GM21786 (cell line): Measurements from ENCODE around the gene STK11.
"Not testable (repeated sequence)": the region's sequence is repeated elsewhere in the genome, so short reads cannot be mapped to it uniquely, and the experiment has no call there.

Experiments
- ATAC-seq: cut with Tn5 transposase; IDR thresholded peaks from one replicate; pipeline ENCODE4 v1.9.1; 2021; ENCODE audit not compliant: unreplicated experiment

The STK11 gene

DNA sequence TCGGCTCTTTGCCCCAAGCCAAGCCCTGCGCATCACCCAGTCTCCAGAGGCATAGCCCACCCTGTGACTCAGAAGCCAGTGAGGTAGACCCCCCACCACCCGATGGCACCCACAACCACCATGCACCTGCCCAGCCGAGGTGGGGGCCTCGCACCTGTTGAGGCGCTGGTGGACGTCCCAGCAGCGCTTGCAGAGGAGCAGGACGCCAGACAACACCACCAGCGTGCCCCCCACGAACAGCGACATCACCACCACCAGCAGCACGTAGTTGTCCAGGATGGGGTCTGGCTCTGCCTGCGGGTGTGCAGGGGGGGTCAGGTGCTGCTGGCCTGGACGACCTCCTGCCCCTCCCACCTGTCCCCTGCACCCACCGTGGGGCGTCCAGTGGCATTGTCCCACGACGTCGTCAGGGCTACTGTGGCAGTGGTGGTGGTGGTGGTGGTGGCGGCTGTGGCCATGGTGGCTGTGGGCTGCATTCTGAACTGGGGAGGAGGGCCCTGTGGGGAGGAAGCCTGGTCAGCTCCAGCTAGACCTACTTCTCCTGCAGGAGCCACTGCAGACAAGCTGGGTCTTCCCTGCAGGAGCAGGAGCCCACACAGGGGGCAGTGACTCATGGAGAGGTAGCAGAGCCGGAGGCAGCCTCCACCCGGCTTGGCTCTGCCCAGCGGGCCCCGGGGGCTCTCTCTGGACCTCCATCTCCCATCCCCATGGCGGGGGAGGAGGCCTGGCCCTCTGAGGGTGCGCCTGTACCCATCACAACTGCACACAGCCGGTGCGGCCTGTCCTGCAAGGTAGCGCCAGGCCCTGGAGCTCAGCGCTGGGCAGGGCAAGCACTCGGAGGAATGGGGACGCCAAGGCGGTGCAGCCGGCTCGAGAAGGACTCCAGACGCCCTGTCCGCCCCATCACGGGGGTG, 30.3 kb downstream of the STK11 start:
- no peak for ATAC-seq

DNA sequence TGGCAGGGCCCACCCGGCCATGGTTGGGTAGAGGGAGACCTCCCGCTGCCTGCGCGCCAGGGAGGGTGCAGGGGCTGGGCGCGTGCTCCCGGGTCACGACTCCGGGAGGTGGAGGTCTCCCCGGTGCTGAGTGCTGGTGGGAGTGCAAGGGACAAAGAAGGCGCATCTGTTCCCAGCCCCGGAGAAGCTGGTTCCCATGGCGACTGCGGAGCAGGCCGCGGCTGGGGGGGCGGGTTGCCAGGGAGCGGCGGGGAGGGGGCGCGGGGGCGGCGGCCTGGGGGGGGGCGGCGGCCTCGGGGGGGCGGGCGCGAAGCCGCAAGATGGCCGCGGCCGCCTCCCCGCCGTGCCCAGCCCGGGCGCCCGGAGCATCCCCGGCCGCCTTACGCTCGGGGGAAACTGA, 31.0 kb downstream of the STK11 start:
- ATAC-seq = no peak

DNA sequence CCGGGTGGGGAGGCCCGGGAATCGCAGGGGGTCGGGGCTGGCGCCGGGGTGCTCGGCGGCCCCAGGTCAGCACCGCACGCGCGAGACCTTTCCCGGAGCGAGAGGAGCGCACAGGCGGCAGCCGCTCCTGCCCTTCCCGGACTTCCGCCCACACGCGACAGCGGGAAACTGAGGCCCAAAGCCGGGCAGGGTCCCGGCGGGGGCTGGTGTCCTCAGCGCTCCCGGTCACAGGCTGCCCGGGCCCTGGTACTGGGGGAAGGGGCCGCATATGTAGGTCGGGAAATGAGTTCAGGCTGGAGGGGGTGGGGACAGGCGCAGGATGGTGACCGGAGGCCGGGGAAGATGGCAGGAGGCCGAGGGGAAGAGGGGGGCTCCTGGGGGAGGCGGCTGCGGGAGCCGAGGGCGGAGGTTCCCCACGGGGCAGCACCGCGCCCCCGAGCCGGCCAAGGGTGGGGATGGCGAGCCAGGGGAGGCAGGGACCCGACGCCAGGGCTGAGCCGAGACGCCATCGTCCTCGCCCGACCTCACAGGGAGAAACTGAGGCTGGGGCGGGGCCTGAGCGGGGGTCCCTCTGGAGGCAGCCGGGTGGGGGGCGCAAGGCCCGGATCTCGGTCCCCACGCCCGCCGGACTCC, 31.6 kb downstream of the STK11 start:
- ATAC-seq = no peak

DNA sequence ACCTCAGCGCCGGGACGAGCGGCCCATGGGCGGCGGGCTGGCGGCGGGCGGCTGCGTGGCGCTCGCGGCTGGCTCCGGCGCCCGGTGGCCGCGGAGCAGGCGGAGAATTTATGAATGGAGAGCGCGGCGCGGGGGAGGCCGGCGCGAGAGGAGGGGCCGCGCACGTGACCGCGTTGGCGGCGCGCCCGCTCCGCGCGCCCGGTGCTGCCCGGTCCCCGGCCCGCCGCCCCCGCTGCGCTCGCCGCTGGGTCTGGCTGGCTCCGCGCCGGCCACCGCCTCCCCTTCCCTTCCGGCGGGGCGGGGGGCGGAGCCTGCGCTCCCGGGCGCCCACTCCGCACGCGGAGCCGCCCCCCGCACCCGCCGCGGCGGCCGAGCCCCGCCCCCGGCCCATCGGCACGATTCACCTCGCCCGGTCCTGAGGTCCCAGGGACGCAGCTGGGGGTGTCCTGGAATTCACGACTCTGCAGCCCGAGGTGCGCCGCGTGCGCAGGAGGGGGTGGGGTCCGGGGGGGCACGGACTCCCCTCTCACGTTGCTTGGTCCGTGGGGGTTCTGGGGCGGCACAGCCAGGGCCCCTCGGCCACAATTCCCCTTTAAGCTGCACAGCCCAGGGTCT, 32.3 kb downstream of the STK11 start, which contains the start of gene CBARP:
TSS of gene CBARP (minus strand) at position 252 of the 615 bp plus-strand sequence. CDS start 1,905 bp downstream, outside the sequence.
- no peak for ATAC-seq

DNA sequence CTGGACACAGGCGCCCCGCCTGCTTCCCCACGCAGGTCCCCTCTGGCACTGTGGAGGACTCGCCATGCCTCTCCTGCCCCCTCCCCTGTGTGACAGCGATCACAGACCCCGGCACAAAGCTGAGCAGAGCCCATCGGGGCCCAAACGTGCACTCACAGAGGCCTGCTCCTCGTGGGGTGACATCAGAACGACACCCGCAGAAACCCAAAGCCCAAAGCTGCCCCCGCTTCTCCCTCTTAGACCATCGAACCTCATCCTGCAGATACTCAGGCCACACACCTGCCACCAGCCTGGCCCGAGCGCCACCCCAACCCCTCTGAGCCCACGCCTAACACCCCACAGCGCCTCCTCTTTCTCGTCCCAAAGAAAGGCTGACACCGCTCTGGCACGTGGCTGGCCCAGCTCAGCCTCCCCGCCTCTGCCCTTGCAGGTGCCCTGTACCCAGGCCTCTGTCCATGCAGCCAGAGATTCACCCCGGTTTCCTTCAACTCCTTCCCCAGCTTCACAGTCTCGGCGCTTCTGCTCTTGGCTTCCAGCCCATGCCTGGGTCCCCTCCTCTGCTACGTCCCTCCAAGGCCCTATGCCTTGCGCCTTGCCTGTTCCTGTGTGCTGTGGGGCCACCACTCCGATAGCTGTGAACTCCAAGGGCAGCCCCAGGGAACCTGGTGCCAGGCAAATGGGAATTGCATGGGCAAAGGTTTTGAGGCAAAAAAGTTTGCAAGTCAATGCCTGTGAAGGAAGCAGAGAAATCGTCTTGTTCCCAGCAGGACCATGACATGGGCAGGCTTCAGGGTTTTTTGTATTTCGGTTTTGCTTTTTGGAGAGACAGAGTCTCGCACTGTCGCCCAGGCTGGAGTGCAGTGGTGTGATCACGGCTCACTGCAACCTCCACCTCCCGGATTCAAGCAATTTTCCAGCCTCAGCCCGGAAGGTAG, 33.1 kb downstream of the STK11 start:
- ATAC-seq = no peak

DNA sequence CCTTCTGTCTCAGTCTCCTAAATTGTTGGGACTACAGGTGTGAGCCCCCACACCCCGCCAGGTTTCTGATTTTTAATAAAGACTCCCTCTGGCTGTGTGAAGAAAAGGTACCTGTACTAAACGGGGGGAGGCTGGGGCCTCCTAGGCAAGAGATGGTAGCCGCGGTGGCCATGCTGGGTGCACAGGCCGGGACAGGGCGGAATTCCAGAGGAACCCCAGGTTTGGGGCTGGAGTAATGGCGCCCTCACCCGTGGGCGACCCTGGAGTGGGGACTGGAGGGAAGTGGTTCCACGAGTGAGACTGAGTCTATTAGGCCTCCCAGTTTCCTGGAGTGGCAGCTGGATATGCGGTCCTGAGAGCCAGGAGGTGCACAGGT, 33.8 kb downstream of the STK11 start:
- no peak for ATAC-seq

DNA sequence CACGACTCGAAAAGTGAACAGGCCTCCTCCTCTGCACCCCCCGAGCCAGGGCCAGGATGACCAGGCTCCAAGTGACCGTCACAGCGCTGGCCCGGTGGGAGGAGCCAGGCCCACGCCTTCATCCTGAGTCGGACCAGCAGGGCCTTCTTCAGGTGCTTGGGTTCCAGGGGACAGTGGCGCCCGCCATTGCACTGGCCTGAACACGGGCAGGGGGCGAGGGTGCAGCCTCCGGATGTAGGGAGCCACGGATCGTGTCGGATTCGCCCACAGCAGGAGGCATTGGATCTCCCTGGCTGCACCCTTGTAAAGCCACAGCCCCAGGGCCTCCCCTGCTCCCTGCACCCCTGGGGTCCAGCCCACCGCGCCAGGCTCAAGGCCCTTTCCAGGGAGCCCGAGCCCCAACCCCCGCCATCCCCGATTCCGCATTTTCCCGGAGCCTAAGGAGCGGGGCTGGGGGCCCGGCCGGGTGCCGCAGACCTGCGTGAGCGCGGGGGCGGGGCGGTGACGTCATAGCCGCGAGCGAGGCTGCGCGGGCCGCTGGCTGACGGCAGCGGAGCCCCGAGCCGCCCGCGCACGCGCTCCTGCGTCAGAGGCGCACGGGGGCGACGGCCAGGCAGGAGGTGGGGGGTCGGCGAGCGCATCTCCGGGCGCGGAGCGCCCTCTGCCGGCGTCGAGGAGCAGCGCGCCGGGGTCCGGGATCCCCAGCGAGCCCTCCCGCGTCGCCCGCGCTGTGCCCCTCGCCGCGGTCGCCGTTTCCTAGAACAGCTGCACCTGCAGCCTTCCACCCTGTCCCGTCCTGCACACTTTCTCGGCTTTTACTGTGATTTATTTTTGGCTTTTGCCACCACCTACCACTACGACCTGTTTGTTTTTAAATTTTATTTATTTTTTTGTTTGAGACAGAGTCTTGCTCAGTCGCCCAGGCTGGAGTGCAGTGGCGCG, 34.5 kb downstream of the STK11 start:
- no peak for ATAC-seq

DNA sequence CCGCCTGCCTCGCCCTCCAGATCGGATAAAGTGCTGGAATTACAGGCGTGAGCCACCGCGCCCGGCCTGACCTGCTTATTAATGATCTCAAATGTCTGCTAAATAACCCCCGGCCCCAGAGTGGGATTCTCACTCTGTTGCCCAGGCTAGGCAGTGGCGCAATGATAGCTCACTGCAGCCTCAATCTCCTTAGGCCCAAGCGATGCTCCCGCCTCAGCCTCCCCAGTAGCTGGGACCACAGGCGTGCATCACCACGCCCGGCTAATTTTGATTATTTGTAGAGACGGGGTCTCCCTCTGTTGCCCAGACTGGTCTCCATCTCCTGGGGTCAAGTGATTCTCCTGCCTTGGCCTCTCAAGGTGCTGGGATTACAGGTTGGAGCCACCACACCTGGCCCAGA, 35.3 kb downstream of the STK11 start:
- ATAC-seq = no peak

DNA sequence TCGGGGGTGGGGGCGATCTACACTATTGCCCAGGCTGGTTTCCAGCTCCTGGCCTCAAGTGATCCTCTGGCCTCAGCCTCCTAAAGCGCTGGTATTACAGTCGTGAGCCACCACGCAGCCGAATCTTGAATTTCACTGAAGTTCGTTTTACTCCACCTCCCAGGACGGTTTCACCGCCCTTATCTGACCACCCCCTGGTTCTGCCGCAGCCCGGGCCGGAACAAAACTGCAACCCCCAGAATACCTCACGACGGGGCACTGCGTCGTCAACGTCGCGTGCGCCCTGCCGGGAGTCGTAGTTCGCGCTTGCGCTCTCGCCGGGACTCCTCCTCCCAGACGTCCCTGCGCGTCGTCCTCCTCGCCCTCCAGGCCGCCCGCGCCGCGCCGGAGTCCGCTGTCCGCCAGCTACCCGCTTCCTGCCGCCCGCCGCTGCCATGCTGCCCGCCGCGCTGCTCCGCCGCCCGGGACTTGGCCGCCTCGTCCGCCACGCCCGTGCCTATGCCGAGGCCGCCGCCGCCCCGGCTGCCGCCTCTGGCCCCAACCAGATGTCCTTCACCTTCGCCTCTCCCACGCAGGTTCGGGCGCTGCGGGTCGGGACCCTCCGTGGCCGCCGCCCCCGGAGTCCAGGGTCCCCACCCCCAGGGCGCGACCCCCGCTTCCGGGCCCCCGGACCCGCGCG, 36.0 kb downstream of the STK11 start, which contains the start of gene ATP5F1D:
TSS of gene ATP5F1D (plus strand) at position 335 of the 679 bp plus-strand sequence. CDS start at position 435, 100 bp downstream.
- peak; percentile 54 for ATAC-seq

DNA sequence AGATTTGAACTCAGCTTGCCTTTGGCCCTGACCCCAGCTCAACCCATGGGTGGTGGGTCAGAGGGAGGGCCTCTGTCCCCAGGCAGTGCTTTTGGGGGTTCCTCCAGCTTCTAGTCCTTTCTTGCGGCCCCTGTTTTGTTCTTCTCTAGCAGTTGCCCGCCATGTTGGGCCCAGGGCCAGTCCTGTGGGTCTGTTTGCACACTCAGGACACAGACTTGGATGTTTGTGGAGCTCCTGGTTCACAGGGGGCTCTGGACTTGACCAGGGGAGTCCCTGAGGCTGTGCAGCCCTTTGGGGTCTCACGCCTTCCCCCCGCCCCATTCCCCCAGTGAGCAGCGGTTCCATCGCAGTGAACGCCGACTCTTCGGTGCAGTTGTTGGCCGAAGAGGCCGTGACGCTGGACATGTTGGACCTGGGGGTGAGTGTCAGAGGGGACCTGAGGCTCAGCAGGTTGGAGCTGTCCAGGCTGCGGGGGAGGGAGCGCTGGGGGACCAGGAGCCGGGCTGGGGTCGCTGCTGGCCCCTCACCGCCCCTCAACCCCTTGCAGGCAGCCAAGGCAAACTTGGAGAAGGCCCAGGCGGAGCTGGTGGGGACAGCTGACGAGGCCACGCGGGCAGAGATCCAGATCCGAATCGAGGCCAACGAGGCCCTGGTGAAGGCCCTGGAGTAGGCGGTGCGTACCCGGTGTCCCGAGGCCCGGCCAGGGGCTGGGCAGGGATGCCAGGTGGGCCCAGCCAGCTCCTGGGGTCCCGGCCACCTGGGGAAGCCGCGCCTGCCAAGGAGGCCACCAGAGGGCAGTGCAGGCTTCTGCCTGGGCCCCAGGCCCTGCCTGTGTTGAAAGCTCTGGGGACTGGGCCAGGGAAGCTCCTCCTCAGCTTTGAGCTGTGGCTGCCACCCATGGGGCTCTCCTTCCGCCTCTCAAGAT, 38.5 kb downstream of the STK11 start:
- ATAC-seq = no peak

DNA sequence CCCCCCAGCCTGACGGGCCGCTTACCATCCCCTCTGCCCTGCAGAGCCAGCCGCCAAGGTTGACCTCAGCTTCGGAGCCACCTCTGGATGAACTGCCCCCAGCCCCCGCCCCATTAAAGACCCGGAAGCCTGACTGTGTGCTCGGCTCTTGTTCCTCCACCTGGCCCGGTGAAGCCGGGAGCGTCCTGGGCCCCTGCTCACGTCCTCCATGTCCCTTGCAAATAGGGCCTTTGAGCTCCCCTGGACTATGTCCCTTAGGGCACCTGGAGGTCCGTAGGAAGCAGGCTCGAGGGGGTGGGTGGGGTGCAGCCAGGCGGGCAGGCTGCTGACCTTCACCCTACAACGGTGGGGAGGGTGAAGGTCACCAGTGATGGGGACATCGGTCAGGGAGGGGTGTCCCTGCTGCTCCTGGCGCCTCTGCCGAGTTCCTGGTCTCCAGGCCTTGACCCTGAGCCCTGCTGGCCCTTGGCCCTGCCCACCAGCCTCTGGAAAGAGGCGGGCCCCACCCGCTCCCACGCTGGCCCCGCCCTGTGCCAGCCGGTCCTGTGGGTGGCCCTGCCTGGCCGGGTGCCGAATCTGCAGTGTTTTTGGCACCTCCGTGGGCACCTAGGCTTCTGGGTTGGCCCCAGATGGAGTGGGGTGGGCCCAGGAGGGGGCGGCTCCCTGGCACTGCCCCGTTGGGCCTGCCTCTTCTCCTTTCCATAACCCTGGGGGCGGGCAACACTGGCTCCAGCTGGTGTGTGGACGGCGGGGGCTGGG, 39.3 kb downstream of the STK11 start:
- ATAC-seq = no peak

DNA sequence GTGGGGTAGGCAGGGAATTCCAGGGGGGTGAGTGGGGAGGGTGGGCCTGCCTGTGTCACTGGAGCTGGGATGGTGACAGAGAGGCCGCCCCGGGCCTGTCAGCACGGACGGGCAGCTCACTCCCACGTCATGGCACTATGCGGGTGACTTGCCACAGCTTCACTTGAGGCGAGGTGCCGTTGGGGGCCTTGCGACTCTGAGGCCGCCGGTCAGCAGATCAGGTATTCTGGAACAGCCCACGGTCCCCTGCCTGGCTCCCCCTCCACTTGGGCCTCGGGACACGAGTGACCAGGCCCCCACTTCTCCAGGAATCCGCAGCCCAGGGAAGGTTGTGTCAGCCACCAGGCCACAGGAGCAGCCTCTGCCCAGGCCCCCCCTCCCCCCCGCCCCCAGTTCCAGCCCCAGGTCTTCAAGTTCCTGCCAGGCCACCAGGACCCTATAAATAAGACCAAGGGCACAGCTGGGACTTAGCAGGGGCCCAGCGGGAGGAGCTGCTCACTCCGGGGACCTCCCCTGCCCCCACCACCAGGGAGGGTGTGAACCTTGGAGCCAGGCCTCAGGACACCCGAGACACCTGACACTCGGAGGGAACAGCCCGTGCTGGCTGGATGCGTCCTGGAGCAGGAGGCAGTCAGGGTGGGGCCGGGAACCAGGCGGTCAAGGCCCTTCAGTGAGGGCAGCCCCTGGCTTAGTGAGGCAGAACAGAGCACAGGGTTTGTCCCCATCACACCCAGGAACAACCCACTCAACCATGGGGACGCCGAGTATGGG, 40.1 kb downstream of the STK11 start:
- no peak for ATAC-seq

DNA sequence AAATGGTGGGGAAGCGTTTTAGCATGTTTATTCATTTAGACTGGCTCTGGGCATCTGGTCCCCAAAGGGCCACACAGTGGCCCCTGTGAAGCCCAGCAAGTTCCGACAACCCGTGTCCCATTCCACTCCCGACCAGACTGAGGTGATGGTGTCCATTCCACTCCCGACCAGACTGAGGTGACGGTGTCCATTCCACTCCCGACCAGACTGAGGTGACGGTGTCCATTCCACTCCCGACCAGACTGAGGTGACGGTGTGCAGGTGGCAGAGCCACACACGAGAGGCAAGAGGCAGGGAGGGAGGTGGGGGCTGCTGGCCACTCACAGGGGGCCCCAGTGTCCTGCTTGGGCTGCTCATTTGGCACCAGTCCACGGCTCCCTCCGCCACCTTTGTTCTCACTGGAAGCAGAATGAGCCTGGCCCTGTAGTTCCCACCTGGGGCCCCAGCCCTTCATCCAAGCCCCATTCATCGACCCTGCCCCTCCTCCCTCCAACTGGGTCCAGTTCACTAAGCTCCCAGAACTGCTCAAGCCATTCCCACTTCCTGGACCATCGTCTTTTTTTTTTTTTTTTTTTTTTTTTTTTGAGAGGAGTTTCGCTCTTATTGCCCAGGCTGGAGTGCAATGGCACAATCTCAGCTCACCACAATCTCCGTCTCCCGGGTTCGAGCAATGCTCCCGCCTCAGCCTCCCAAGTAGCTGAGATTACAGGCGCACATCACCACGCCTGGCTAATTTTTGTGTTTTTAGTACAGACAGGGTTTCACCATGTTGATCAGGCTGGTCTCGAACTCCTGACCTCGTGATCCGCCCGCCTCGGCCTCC, 40.9 kb downstream of the STK11 start:
- not testable (repeated sequence) for ATAC-seq

DNA sequence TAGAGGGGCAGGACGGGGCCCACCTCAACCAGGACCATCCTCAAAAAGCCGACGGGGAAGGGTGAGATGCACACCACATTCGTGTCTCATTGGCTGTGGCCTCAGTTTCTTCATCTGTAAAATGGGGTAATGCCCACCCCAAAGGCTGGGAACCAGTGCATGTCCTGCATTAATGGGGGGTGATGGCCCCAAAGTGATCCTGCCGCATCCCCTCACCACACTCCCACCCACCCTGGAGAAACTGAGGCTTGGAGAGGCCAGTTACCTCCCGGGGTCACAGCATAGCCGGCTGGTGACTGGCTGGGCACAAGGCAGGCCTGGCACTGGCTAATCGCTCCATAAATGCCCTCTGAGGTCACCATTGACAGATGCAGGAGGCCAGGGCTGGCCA, 42.2 kb downstream of the STK11 start:
- no peak for ATAC-seq

DNA sequence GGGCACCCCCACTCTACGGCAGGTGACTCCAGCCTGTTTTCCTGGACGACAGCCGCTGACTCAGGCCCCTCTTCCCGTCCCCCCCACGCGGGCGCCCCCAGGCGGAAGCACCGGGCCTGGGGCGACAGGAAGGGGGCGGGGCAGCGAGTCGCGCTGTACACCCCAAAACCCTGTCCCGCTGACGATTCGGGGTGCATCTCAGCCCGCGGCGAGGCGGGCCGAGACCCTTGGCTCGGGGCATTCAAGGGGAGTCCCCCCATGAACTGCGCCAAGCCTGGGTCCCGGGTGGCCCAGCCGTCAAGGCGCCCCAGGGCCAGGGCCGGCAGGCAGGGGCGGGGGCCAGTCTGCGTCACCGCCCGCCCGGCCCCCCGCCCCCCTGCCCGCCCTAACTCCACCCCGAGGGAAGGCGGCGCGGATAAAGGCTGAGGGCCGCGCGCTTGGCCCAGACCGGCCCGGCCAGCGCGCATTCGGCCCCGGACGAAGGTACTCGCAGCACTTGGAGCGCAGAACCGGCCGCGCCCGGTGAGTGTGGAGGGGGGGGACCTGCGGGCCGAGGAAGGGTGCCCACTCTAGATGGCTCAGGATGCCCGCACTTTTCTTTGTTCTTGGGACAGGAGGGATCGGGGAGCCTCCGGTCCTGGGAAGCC, 42.7 kb downstream of the STK11 start, which contains the start of gene MIDN:
TSS of gene MIDN (plus strand) at position 445 of the 647 bp plus-strand sequence. CDS start 1,714 bp downstream, outside the sequence.
- ATAC-seq = peak; percentile 11
